A673 (cell line): ENCODE measurements around the gene KCNJ4. TPM values are rescaled to one million over a fixed set of nuclear protein-coding genes. Genes with fewer than 3 reads are reported as not detected.

Source experiments
- BruUV-seq: library from RNA; stranded (reverse); fragments of 400-500 nt; replicated peaks from 2 replicates; lab custom pipeline; 2021; lab: Mats Ljungman, UMichigan
- CTCF ChIA-PET: fragments of 300-600 bp; sonication (Branson Sonifier 250); formaldehyde crosslinking; loops from one replicate; lab custom pipeline; 2022; ENCODE audit warnings: antibody characterized with exemption; lab: Charles Lee
- POLR2A ChIA-PET: fragments of 300-600 bp; sonication (Branson Sonifier 250); formaldehyde crosslinking; loops from one replicate; lab custom pipeline; 2022; ENCODE audit warnings: antibody characterized with exemption; ENCODE audit not compliant: low non-redundant PET; lab: Charles Lee
- DNase-seq: peaks from one replicate; pipeline ENCODE4 v3.0.0-alpha.2; 2015; ENCODE audit warnings: low spot score
- H3K27ac ChIP-seq: fragments of 200-600 bp; sonication (generic); 2 replicates; pipeline ENCODE4 v1.5.1; 2016; ENCODE audit warnings: mixed run types, low read depth, mild to moderate bottlenecking, mixed read lengths, antibody characterized with exemption, low read length; ENCODE audit not compliant: poor library complexity, severe bottlenecking
- H3K27me3 ChIP-seq: fragments of 200-600 bp; sonication (generic); replicated peaks from 2 replicates; pipeline ENCODE4 v1.6.1; 2017; ENCODE audit warnings: mixed run types, low read depth, mild to moderate bottlenecking, mixed read lengths, antibody characterized with exemption, low read length; ENCODE audit not compliant: insufficient read depth, poor library complexity
- H3K36me3 ChIP-seq: fragments of 200-600 bp; sonication (generic); 2 replicates; pipeline ENCODE4 v1.6.1; 2016; ENCODE audit warnings: mixed run types, mild to moderate bottlenecking, mixed read lengths, antibody characterized with exemption, low read length; ENCODE audit not compliant: insufficient read depth, poor library complexity, severe bottlenecking
- H3K4me1 ChIP-seq: fragments of 200-600 bp; sonication (generic); 2 replicates; pipeline ENCODE4 v1.6.1; 2017; ENCODE audit warnings: mixed run types, mild to moderate bottlenecking, mixed read lengths, antibody characterized with exemption, low read length; ENCODE audit not compliant: insufficient read depth, poor library complexity, severe bottlenecking
- H3K4me3 ChIP-seq: fragments of 200-600 bp; sonication (generic); 2 replicates; pipeline ENCODE4 v1.5.1; 2016; ENCODE audit warnings: low read depth, mixed run types, mild to moderate bottlenecking, mixed read lengths, low read length; ENCODE audit not compliant: poor library complexity, severe bottlenecking
- H3K9me3 ChIP-seq: fragments of 200-600 bp; sonication (generic); 2 replicates; pipeline ENCODE4 v1.6.1; 2016; ENCODE audit warnings: mixed run types, low read depth, mild to moderate bottlenecking, mixed read lengths, antibody characterized with exemption, low read length; ENCODE audit not compliant: poor library complexity, severe bottlenecking
- CTCF ChIP-seq: fragments of 300-800, 200-600 bp; sonication (generic); conservative IDR thresholded peaks from 2 replicates; pipeline ENCODE4 v1.5.1; 2017; ENCODE audit warnings: low read depth, mild to moderate bottlenecking, antibody characterized with exemption, low read length, moderate library complexity, mixed read lengths
- EZH2 ChIP-seq: fragments of 200-600 bp; sonication (generic); IDR thresholded peaks from 2 replicates; pipeline ENCODE4 v1.6.1; 2017; ENCODE audit warnings: borderline replicate concordance, low read depth, mild to moderate bottlenecking, mixed read lengths, antibody characterized with exemption, low read length; ENCODE audit not compliant: poor library complexity, severe bottlenecking
- intact Hi-C: fragments of 100-400 bp; cut with micrococcal nuclease; formaldehyde crosslinking; loops from one replicate; pipeline ENCODE4 v1.10.0; 2022; ENCODE audit not compliant: unreplicated experiment
- total RNA-seq: library from RNA; stranded (reverse); gene quantifications from 2 replicates; pipeline ENCODE4 v1.2.3, GENCODE V29; 2021

Gene KCNJ4
- total RNA-seq, 1 experiment from 2014 or later: 1.0 TPM

GRCh38 chr22:38460426-38460840 is 5.4 kb upstream of the KCNJ4 start:
- BruUV-seq: no TSS peak
- no peak overlapping the region for H3K27ac ChIP-seq
- no peak overlapping the region for H3K4me3 ChIP-seq
- H3K27me3 ChIP-seq: no peaks in the 10 kb centered on the region
- TF ChIP-seq CTCF: no peak
- no peak for TF ChIP-seq EZH2
- ChIA-PET POLR2A (no interaction called here), CTCF (interaction anchor here (0.7 to 0.8 kb wide), 2 partner anchors 228 to 1897 kb away, joined by 3 read pairs; no protein-coding TSS in a partner anchor)
- intact Hi-C loops: no loop called here
- no peak for DNase-seq
- H3K36me3 ChIP-seq: no peaks in the 10 kb centered on the region
- H3K9me3 ChIP-seq: no peaks in the 10 kb centered on the region
- H3K4me1 ChIP-seq: peaks cover 15% of the 10 kb centered on the region

GRCh38 chr22:38456841-38457699 is 2.1 kb upstream of the KCNJ4 start:
- intact Hi-C loops: no loop called here
- H3K27me3 ChIP-seq: peaks cover 8% of the 10 kb centered on the region
- BruUV-seq: no TSS peak
- peaks cover 19% of the 10 kb centered on the region for H3K4me1 ChIP-seq
- H3K4me3 ChIP-seq: no peak overlapping the region
- no peak for DNase-seq
- POLR2A ChIA-PET: interaction anchor here (0.6 kb wide), 1 partner anchor 18 kb away, joined by 5 read pairs; no protein-coding TSS in a partner anchor
- no peak for TF ChIP-seq CTCF
- no peak for TF ChIP-seq EZH2
- CTCF ChIA-PET: interaction anchor here (0.6 kb wide), 1 partner anchor 761 kb away, joined by 4 read pairs; no protein-coding TSS in a partner anchor
- H3K36me3 ChIP-seq: no peaks in the 10 kb centered on the region
- H3K9me3 ChIP-seq: no peaks in the 10 kb centered on the region
- no peak overlapping the region for H3K27ac ChIP-seq

GRCh38 chr22:38456272-38456835 is 1.4 kb upstream of the KCNJ4 start:
- H3K27ac ChIP-seq: no peak overlapping the region
- intact Hi-C loops: no loop called here
- peak overlapping the region; percentile 58 for H3K4me3 ChIP-seq
- H3K4me1 ChIP-seq: peaks cover 15% of the 10 kb centered on the region
- H3K27me3 ChIP-seq: peaks cover 8% of the 10 kb centered on the region
- no TSS peak for BruUV-seq
- TF ChIP-seq CTCF: no peak
- TF ChIP-seq EZH2: no peak
- no peak for DNase-seq
- H3K9me3 ChIP-seq: no peaks in the 10 kb centered on the region
- H3K36me3 ChIP-seq: no peaks in the 10 kb centered on the region
- ChIA-PET POLR2A (no interaction called here), CTCF (no interaction called here)
